ENCODE measurements around the gene TTC9. TPM values are rescaled to one million over a fixed set of nuclear protein-coding genes. Genes with fewer than 3 reads are reported as not detected.
A peak's percentile ranks its signal among the peaks of the same experiment; 100 is the strongest.

Gene TTC9
- total RNA-seq, 4 donors from 2014 or later: 6.3 to 10.2 (median 8.7) TPM

- DNase-seq (ENCODE audit: low spot score in 2 of 2): no peak
- 56 to 66% methylated on average over 6 of the region's 6 CpGs for WGBS, 2 donors
- TF ChIP-seq CTCF (IDR thresholded peaks at IDR 0.05) (no peak), POLR2A (IDR thresholded peaks at IDR 0.05) (no peak)
- intact Hi-C loops (cut with DNase I; ENCODE audit: low total_unique reads): no loop called here
- H3K4me3 ChIP-seq (ENCODE audit: low read depth, poor library complexity, severe bottlenecking): no peak overlapping the region
Measured at GRCh38 chr14:70654632-70655031, 12.9 kb downstream of the TTC9 start.

- intact Hi-C loops (cut with DNase I; ENCODE audit: low total_unique reads): no loop called here
- H3K4me3 ChIP-seq (ENCODE audit: low read depth, poor library complexity, severe bottlenecking): no peak overlapping the region
- no peak for DNase-seq (ENCODE audit: low spot score in 2 of 2)
- WGBS, 2 donors: 79 to 82% methylated on average over 19 of the region's 19 CpGs
- no peak for TF ChIP-seq POLR2A (IDR thresholded peaks at IDR 0.05)
- TF ChIP-seq CTCF (IDR thresholded peaks at IDR 0.05): no peak
Measured at GRCh38 chr14:70655110-70655826, 13.6 kb downstream of the TTC9 start.

GRCh38 chr14:70658899-70659298, 17.2 kb downstream of the TTC9 start:
- H3K4me3 ChIP-seq (ENCODE audit: low read depth, poor library complexity, severe bottlenecking): no peak overlapping the region
- DNase-seq (ENCODE audit: low spot score in 2 of 2): no peak
- 58 to 81% methylated on average over 4 of the region's 4 CpGs for WGBS, 2 donors
- no peak for TF ChIP-seq CTCF (IDR thresholded peaks at IDR 0.05)
- intact Hi-C loops (cut with DNase I; ENCODE audit: low total_unique reads): no loop called here

- no peak for TF ChIP-seq CTCF (IDR thresholded peaks at IDR 0.05)
- no peak for TF ChIP-seq POLR2A (IDR thresholded peaks at IDR 0.05)
- peak in 1 of 2 donors; percentile 35 for DNase-seq (ENCODE audit: low spot score in 2 of 2)
- 37 to 42% methylated on average over 13 of the region's 13 CpGs for WGBS, 2 donors
- no peak overlapping the region for H3K4me3 ChIP-seq (ENCODE audit: low read depth, poor library complexity, severe bottlenecking)
- intact Hi-C loops (cut with DNase I; ENCODE audit: low total_unique reads): loop anchor here (10.0 kb wide), 1 partner anchor 54 kb away; no protein-coding TSS in a partner anchor
Measured at GRCh38 chr14:70660967-70661893, 19.5 kb downstream of the TTC9 start.

GRCh38 chr14:70662080-70662479, 20.4 kb downstream of the TTC9 start:
- intact Hi-C loops (cut with DNase I; ENCODE audit: low total_unique reads): loop anchor here (10.0 kb wide), 1 partner anchor 53 kb away; no protein-coding TSS in a partner anchor
- DNase-seq (ENCODE audit: low spot score in 2 of 2): no peak
- no peak for TF ChIP-seq POLR2A (IDR thresholded peaks at IDR 0.05)
- no peak for TF ChIP-seq CTCF (IDR thresholded peaks at IDR 0.05)
- no peak overlapping the region for H3K4me3 ChIP-seq (ENCODE audit: low read depth, poor library complexity, severe bottlenecking)

Measured in lower leg skin (tissue), 4 donors.